ENCODE measurements around the gene ANKRD13D. TPM values are rescaled to one million over a fixed set of nuclear protein-coding genes. Genes with fewer than 3 reads are reported as not detected.

ANKRD13D gene
- total RNA-seq, 1 experiment from 2014 or later = 58.9 TPM

GRCh38 chr11:67299471-67300191, 10.5 kb downstream of the ANKRD13D start:
- peaks cover 14% of the 10 kb centered on the region for H3K4me1 ChIP-seq (ENCODE audit: insufficient read depth, low read length)
- BruUV-seq (replicated peaks) = no TSS peak
- ChIA-PET POLR2A (ENCODE audit: unreplicated experiment) (no interaction called here), CTCF (no interaction called here)
- peaks cover 9% of the 10 kb centered on the region for H3K9me3 ChIP-seq (ENCODE audit: low read length)
- intact Hi-C loops (cut with micrococcal nuclease) = loop anchor here (5.0 kb wide), 1 partner anchor 32 kb away; the partner anchor contains the start of gene GRK2
- peaks cover 28% of the 10 kb centered on the region for H3K79me2 ChIP-seq (ENCODE audit: low read length)
- H3K4me2 ChIP-seq (ENCODE audit: low read length) = no peak overlapping the region
- no peak overlapping the region for H3K9ac ChIP-seq (ENCODE audit: low read length)
- H4K20me1 ChIP-seq (ENCODE audit: low read length) = no peaks in the 10 kb centered on the region
- no peaks in the 10 kb centered on the region for H3F3A ChIP-seq (ENCODE audit: low read length, unreplicated experiment)
- H3K9me2 ChIP-seq (replicated peaks; ENCODE audit: low read length) = no peaks in the 10 kb centered on the region
- ATAC-seq (no peak), DNase-seq (no peak)
- H3K4me3 ChIP-seq (ENCODE audit: low read length) = no peak overlapping the region
- H3K36me3 ChIP-seq (ENCODE audit: low read depth, low read length) = peaks cover 36% of the 10 kb centered on the region
- H3K27me3 ChIP-seq (ENCODE audit: low read length) = no peaks in the 10 kb centered on the region
- no peak overlapping the region for H3K27ac ChIP-seq (ENCODE audit: low read length)
- no peak overlapping the region for H2AFZ ChIP-seq (ENCODE audit: low read length)
- TF ChIP-seq EZH2 (IDR thresholded peaks at IDR 0.05; ENCODE audit: low read length, unreplicated experiment) (no peak), CTCF (conservative IDR thresholded peaks at IDR 0.05; ENCODE audit: low read depth, low read length) (no peak), EZH2phosphoT487 (IDR thresholded peaks at IDR 0.05; ENCODE audit: borderline replicate concordance, low read length) (no peak)

GRCh38 chr11:67300256-67300755, 11.2 kb downstream of the ANKRD13D start:
- POLR2A ChIA-PET (ENCODE audit: unreplicated experiment) = no interaction called here

More at GRCh38 chr11:67300256-67300755, 11.2 kb downstream of the ANKRD13D start:
- no peak overlapping the region for H3K4me2 ChIP-seq (ENCODE audit: low read length)
- peaks cover 28% of the 10 kb centered on the region for H3K79me2 ChIP-seq (ENCODE audit: low read length)
- H3K4me1 ChIP-seq (ENCODE audit: insufficient read depth, low read length) = peaks cover 18% of the 10 kb centered on the region
- intact Hi-C loops (cut with micrococcal nuclease) = loop anchor here (5.0 kb wide), 1 partner anchor 33 kb away; the partner anchor contains the start of gene GRK2
- no peak overlapping the region for H3K4me3 ChIP-seq (ENCODE audit: low read length)
- H4K20me1 ChIP-seq (ENCODE audit: low read length) = no peaks in the 10 kb centered on the region
- TF ChIP-seq CTCF (conservative IDR thresholded peaks at IDR 0.05; ENCODE audit: low read depth, low read length) (no peak), EZH2phosphoT487 (IDR thresholded peaks at IDR 0.05; ENCODE audit: borderline replicate concordance, low read length) (no peak), EZH2 (IDR thresholded peaks at IDR 0.05; ENCODE audit: low read length, unreplicated experiment) (no peak)
- no peaks in the 10 kb centered on the region for H3K27me3 ChIP-seq (ENCODE audit: low read length)
- H2AFZ ChIP-seq (ENCODE audit: low read length) = no peak overlapping the region
- H3K36me3 ChIP-seq (ENCODE audit: low read depth, low read length) = peaks cover 30% of the 10 kb centered on the region
- H3K9me3 ChIP-seq (ENCODE audit: low read length) = peaks cover 9% of the 10 kb centered on the region
- H3K27ac ChIP-seq (ENCODE audit: low read length) = no peak overlapping the region
- no peaks in the 10 kb centered on the region for H3K9me2 ChIP-seq (replicated peaks; ENCODE audit: low read length)
- DNase-seq = no peak
- ATAC-seq = no peak
- CTCF ChIA-PET = no interaction called here
- no peaks in the 10 kb centered on the region for H3F3A ChIP-seq (ENCODE audit: low read length, unreplicated experiment)
- BruUV-seq (replicated peaks) = no TSS peak
- H3K9ac ChIP-seq (ENCODE audit: low read length) = no peak overlapping the region
